Brain pericyte (primary cell): Measurements from ENCODE around the gene IL36A.

Experiments used
- DNase-seq: peaks from one replicate; pipeline ENCODE4 v3.0.0-alpha.2; 2012; ENCODE audit warnings: low read depth, low spot score

The IL36A gene

DNA sequence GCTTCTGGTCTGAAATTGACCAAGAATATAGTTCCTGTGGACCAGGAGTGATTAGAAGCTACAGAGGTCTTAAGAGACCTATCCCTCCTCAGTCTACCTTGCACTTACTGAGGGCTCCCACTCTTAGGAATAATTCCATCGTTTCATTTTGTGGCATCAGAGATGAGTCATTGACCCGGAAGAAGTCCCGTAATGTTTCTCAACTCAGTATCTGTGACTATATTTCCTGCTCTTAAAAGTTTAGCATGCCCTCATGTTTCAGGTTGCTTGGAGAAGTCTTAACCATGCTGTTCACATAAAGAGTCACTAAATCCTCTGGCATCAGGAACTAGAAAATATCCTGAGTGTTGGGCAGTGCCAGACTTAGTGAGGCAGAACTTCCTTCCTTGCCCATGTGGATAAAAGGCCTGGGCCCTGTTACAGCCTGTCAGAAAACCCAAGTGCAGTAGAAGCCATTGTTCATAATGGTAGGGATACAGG lies at the start of gene IL36A:
IL36A (plus strand) TSS at position 430 of the 480 bp plus-strand sequence. CDS start 413 bp downstream, outside the sequence.
- no peak for DNase-seq

GRCh38 chr2:112957511-112957910 lies 47.7 kb upstream of the IL36A start:
- no peak for DNase-seq

DNA sequence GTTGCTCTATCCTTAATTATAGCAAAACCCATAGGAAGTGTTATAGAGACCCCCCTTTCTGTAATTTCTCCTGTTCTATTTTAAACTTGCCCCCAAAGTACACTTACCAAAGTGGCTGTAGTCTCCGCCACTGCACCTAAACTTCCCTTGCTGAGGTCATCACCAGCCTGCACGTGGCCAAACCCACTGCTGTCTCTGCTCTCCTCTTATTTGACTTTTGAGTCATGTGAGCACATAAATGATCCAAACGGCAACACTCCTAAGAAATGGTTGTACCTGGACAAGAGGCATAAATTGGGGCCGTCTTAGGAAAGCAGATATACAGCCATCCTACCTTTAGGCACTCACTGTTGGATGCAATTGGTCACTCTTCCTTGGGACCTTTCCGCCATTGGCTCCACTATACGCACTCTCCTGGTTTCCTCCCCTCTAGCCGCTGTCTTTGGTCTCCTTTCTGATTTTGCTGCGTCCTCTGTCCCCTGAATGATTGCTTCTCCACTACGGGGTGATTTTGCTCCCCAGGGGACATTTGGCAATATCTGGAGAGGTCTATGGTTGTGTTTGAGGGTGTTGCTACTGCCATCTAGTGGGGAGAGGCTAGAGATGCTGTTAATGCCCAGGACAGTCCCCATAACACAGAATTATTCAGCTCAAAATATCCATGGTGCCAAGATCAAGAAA lies 46.7 kb upstream of the IL36A start:
- DNase-seq = no peak

DNA sequence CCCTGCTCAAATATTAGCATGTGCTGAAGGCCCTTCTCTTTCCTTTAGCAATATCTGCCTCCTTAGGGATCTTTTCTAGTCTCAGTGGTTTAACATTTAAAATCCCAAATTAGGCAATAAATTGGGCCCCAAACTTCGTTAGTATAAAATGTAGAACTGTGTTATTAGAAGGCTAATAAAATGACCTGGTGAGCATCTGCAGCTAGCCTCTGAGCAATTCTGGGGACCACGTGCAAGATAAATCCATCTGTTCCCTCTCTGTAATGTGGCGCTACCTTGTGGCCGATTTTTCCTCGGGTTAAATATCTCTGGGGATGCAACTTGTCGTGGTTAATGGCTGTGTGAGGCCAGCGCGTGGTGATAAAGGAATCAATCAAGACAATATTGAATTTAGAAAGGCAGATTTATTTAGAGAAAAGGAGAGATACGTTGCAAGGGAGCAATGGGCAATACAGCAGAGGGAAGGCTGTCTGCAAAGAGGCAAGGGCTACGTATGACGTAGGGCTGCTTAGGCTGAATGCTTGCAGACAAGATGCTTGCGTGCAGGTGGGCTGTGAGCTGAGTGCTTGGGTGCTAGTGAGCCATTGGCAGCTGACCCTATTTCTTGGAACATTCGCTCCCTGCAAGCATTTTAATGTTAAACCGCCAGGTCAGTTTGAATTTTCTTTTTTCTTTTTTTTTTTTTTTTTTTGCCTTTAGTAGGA lies 46.0 kb upstream of the IL36A start:
- DNase-seq = no peak

DNA sequence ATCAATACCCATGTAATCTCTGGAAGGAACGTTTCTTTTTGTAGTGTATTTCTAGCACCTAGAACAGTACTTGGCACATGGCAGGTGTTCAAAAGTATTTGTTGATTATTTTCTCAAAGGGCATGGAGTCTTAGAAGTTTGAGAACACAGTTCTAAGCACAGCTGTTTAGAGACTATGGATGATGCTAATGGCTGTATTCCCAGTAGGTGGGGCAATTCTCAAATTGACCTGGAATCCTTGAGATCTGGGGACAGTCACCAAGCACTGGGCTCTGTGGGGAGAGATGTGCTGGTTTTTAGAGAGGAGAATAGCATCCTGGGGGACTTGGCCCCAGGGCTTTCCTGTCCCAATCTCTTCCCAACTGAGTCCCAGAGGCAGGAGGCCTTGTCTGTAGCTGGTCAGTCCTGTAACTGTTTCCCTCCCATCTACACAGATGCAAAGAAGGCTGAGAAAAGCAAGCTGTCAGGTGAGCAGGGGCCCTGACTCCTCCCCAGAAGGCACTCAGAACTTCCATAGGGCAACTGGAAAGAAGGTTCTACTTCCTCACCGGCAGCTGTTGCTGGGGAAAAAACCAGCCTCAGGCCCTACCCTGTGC lies 44.9 kb upstream of the IL36A start:
- DNase-seq = no peak

DNA sequence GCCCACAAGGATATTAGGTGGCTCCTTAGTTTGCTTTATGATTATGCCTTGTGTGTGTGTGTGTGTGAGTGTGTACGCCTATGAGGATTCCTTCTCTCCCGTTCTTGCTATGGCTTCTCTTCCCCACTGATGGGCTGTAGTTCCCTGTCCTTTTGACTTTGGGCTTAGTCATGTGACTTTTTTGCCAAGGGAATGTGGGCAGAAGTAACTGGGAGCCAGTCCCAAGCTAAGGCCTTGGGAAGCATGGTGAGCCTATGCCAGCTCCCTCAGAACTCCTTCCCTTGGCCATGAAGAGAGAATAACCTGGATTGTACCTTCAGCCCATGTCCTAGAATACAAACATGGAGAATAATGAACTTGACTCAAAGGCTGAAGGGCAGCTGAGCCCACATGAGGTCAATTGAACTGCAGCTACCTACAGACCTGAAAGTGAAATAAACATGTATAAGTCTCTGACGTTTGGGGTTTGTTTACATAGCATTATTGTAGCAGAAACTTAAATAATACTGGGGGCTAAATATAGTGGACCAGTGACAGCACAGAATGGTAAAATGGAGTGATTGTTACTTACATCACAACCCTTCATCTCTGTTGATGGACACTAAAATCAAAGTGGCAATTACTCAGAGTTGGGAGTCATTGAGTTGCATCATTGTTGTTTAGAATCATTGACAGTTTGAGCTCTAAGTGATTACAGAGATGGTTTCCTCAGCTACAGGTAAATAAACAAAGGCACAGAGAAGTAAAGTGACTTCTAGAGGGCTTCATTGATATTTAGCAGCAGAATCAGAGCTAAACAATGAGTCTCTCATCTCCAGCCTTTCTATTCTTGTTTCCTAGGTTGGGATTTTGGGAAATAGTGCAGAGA lies 42.7 kb upstream of the IL36A start:
- DNase-seq = no peak

GRCh38 chr2:112967023-112967422 lies 38.2 kb upstream of the IL36A start:
- no peak for DNase-seq

GRCh38 chr2:112972423-112973086 lies 32.7 kb upstream of the IL36A start:
- DNase-seq = no peak

GRCh38 chr2:112973156-112973555 lies 32.1 kb upstream of the IL36A start:
- no peak for DNase-seq

- DNase-seq = no peak
These were observed 27.7 kb upstream of the IL36A start, which contains the start of gene IL36G for GRCh38 chr2:112977559-112978056. Gene IL36G, plus strand, starts transcription at chr2:112978006. Its CDS starts 633 bp downstream, at chr2:112978639.

DNA sequence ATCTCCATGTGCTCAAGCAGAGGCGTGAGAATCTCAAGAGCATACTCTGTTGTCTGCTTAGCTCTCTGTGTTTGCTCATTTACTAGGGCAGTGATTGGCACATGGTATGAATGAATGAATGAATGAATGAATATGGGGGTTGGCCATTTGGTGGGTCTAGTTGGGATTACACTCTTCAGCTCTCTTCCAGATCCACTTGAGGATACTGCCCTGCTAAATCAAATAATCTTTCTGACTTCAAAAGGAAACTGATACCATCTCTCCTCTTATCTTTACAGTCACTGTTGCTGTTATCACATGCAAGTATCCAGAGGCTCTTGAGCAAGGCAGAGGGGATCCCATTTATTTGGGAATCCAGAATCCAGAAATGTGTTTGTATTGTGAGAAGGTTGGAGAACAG lies 25.5 kb upstream of the IL36A start:
- DNase-seq = no peak

GRCh38 chr2:112980537-112980936 lies 24.7 kb upstream of the IL36A start:
- no peak for DNase-seq

DNA sequence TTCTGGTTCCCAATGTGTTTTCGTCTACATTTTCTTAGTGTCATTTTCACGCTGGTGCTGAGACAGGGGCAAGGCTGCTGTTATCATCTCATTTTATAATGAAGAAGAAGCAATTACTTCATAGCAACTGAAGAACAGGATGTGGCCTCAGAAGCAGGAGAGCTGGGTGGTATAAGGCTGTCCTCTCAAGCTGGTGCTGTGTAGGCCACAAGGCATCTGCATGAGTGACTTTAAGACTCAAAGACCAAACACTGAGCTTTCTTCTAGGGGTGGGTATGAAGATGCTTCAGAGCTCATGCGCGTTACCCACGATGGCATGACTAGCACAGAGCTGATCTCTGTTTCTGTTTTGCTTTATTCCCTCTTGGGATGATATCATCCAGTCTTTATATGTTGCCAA lies 20.2 kb upstream of the IL36A start:
- DNase-seq = no peak

DNA sequence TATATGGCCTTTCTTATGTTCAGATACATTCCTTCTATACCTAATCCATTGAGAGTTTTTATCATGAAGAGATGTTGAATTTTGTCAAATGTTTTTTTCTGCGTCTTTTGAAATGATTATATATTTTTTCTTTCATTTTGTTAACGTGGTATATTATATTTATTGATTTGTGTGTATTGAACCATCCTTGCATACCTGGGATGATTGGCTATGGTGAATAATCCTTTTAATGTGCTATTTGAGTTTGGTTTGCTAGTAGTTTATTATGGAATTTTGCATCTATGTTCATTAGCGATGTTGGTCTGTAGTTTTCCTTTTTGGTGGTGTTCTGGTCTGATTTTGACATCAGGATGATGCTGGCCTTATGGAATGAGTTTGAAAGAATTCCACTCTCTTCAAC lies 15.6 kb upstream of the IL36A start:
- no peak for DNase-seq

GRCh38 chr2:112993831-112994230 lies 11.4 kb upstream of the IL36A start:
- DNase-seq = no peak

DNA sequence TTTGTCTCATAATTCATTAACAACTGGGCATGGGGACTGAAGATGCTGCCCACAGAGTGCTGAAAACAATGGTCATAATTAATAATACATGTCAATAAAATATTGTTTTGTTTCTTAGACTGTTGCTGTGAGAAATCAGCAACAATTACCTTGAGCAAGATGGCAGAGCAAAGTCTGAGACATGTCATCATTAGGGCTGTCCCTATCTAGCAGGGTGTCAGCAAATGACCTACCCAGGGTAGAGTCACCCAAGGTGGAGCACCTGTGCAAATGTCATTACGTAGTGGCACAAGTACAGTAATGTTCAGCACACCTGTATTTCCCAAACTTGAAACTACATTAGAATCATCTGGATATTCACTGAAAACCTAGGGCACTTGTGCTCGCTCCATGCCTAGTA lies 10.6 kb upstream of the IL36A start:
- no peak for DNase-seq

GRCh38 chr2:112995346-112995920 lies 9.8 kb upstream of the IL36A start:
- no peak for DNase-seq

- DNase-seq = no peak
These were observed 8.6 kb upstream of the IL36A start for GRCh38 chr2:112996635-112997034.

GRCh38 chr2:112997151-112997550 lies 8.1 kb upstream of the IL36A start:
- no peak for DNase-seq

DNA sequence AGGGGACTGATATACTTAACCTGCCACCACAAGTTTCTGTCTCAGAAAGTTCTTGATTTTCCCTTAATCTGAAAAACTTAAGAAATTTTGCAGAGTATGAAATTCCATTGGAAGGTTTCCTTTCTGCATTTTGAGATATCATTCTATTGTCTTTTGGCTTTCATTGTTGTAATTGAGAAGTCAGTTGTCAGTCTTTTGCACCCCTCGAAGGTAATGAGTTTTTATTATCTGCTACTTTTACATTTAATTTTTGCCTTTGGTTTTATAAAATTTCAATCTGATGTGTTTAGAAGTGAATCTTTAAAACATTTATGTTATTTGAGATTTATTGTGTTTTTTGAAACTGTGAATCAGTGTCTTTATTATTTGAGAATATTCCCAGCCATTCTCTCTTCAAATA lies 4.8 kb upstream of the IL36A start:
- DNase-seq = no peak

DNA sequence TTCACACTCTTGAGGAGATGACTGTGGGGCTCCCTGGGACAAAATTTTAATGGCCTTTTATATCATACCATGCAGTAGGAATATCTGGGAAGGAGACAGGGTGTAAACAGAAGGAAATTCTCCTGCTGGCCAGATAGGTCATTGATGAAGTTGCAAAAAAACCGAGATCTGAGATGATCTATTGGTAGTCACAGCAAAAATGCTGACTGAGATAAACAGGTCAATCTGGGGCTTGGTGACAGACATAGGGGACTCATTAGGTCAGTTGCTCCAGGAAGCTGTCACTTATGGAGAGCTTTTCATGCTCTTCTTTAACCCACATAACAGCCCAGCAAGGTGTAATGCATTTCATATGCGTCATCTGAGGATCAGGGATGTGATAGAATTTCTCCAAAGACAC lies 2.6 kb upstream of the IL36A start:
- no peak for DNase-seq
